K562 (cell line): ENCODE data around the gene TRDMT1. TPM values are rescaled to one million over a fixed set of nuclear protein-coding genes. Genes with fewer than 3 reads are reported as not detected.

Source experiments
- ATF7 ChIP-seq: fragments of 450-650 bp; IDR thresholded peaks from 2 replicates; pipeline ENCODE4 v1.7.1; 2014; ENCODE audit warnings: mild to moderate bottlenecking, moderate library complexity
- DIDO1 ChIP-seq: fragments of 450-650 bp; IDR thresholded peaks from 2 replicates; pipeline ENCODE4 v1.6.1; 2016; ENCODE audit warnings: low read depth, missing biosample characterization, missing genetic modification characterization
- ELF2 ChIP-seq: fragments of 250-450 bp; sonication (Bioruptor Pico); IDR thresholded peaks from 2 replicates; pipeline ENCODE4 v1.5.0; 2021; ENCODE audit warnings: mild to moderate bottlenecking
- FIP1L1 ChIP-seq: fragments of 200-400 bp; formaldehyde crosslinking; IDR thresholded peaks from 2 replicates; pipeline ENCODE4 v1.6.1; 2018; ENCODE audit warnings: mild to moderate bottlenecking, low read depth, low read length; ENCODE audit not compliant: poor library complexity, severe bottlenecking
- FOXK2 ChIP-seq, 2 experiments: fragments of 450-650 bp; IDR thresholded peaks in 1 of 2; conservative IDR thresholded peaks in 1 of 2; 2 replicates each; pipeline ENCODE4 v1.6.1; 2016; ENCODE audit warnings: low read depth in 2 of 2, mild to moderate bottlenecking in 1 of 2
- JUN ChIP-seq, 2 experiments: sonication (generic) in 1 of 2; formaldehyde crosslinking in 1 of 2; IDR thresholded peaks; 2 replicates each; pipeline versions ENCODE4 v1.6.1 to v1.8.0; 2012 to 2022; ENCODE audit warnings: borderline replicate concordance in 2 of 2, mild to moderate bottlenecking in 2 of 2, improper control_type of control experiment in 1 of 2, low read depth in 1 of 2, low read length in 1 of 2, missing genetic modification reagents in 1 of 2
- JUND ChIP-seq, 2 experiments: IDR thresholded peaks; 2 replicates in 1 of 2; 3 replicates in 1 of 2; pipeline ENCODE4 v1.6.1; 2011; ENCODE audit warnings: borderline replicate concordance in 2 of 2, low read depth in 2 of 2, low read length in 2 of 2, improper control_type of control experiment in 1 of 2, missing biosample characterization in 1 of 2, missing genetic modification characterization in 1 of 2, missing genetic modification reagents in 1 of 2
- KDM5B ChIP-seq: fragments of 200-600 bp; sonication (generic); IDR thresholded peaks from 2 replicates; pipeline ENCODE4 v1.6.1; 2012; ENCODE audit warnings: low read depth, mild to moderate bottlenecking, moderate library complexity, low read length, control low read depth, inconsistent platforms; ENCODE audit not compliant: insufficient replicate concordance
- MEIS2 ChIP-seq: fragments of 450-650 bp; IDR thresholded peaks from 2 replicates; pipeline ENCODE4 v1.6.1; 2014; ENCODE audit warnings: mild to moderate bottlenecking; ENCODE audit not compliant: partially characterized antibody
- NFXL1 ChIP-seq: fragments of 450-650 bp; formaldehyde crosslinking; IDR thresholded peaks from 2 replicates; pipeline ENCODE4 v1.4.0; 2021; ENCODE audit warnings: mild to moderate bottlenecking
- NR3C1 ChIP-seq: sonication (generic); formaldehyde crosslinking; IDR thresholded peaks from 2 replicates; pipeline ENCODE4 v1.8.1; 2022; ENCODE audit warnings: missing genetic modification reagents
- NR4A1 ChIP-seq, 2 experiments: fragments of 250-450 bp in 1 of 2; fragments of 450-650 bp in 1 of 2; sonication (Bioruptor Pico) in 1 of 2; IDR thresholded peaks; 2 replicates each; pipeline versions ENCODE4 v1.4.0 to v1.6.1; 2016 to 2020; ENCODE audit warnings: mild to moderate bottlenecking in 2 of 2, missing compliant biosample characterization in 1 of 2, missing genetic modification characterization in 1 of 2, moderate library complexity in 1 of 2
- PML ChIP-seq: IDR thresholded peaks from 2 replicates; pipeline ENCODE4 v1.6.1; 2012; ENCODE audit warnings: low read length, inconsistent platforms
- PRPF4 ChIP-seq: fragments of 200-400 bp; formaldehyde crosslinking; IDR thresholded peaks from one replicate; pipeline ENCODE4 v1.6.1; 2017; ENCODE audit warnings: low read length, low read depth, mild to moderate bottlenecking; ENCODE audit not compliant: insufficient read depth, poor library complexity, severe bottlenecking
- PTRF ChIP-seq: fragments of 450-650 bp; IDR thresholded peaks from 2 replicates; pipeline ENCODE4 v1.6.1; 2016; ENCODE audit warnings: mild to moderate bottlenecking, missing genetic modification characterization, missing compliant biosample characterization
- ZNF134 ChIP-seq: fragments of 250-450 bp; sonication (Bioruptor Pico); conservative IDR thresholded peaks from 2 replicates; pipeline ENCODE4 v1.4.0; 2020
- ZNF140 ChIP-seq: fragments of 250-450 bp; sonication (Bioruptor Pico); IDR thresholded peaks from 2 replicates; pipeline ENCODE4 v1.8.0; 2021; ENCODE audit warnings: moderate library complexity, mild to moderate bottlenecking, inconsistent platforms
- polyA plus RNA-seq, 8 experiments: library from polyadenylated mRNA; depleted of rRNA in 4 of 8; stranded (reverse) in 5 of 8; unstranded in 3 of 8; fragments of >200 nt; fragmentation: Nextera tagmentation in 2 of 8; fragmentation: Illumina TruSeq in 1 of 8; extraction: Ambion mirVana in 2 of 8; extraction: Trizol in 1 of 8; gene quantifications; 2 replicates each; pipeline versions ENCODE4 v1.2.1 to v1.2.3, GENCODE V29; 2011 to 2014; ENCODE audit warnings: inconsistent platforms in 1 of 8, missing spikeins in 1 of 8
- total RNA-seq, 7 experiments: library from RNA; depleted of rRNA in 6 of 7; stranded (reverse); fragments of >200 nt in 6 of 7; fragmentation: Illumina TruSeq in 2 of 7; extraction: Trizol in 2 of 7; gene quantifications; 2 replicates each; pipeline versions ENCODE4 v1.2.1 to v1.2.3, GENCODE V29; 2011 to 2021; ENCODE audit warnings: low replicate concordance in 1 of 7
- TF ChIP-seq, protein P1 (sequence below): fragments of 450-650 bp; IDR thresholded peaks from 2 replicates; pipeline ENCODE4 v1.6.1; 2018; ENCODE audit not compliant: partially characterized antibody
- TF ChIP-seq, protein P2 (sequence below), 2 experiments: IDR thresholded peaks in 1 of 2; conservative IDR thresholded peaks in 1 of 2; 2 replicates each; pipeline ENCODE4 v1.6.1; 2016; ENCODE audit warnings: low read depth in 2 of 2, mild to moderate bottlenecking in 1 of 2, missing compliant biosample characterization in 1 of 2, missing genetic modification characterization in 1 of 2, moderate library complexity in 1 of 2

Gene TRDMT1
- total and polyA plus RNA-seq, 9 of the 15 experiments (the other 6 are each of a cell fraction or from before 2014, with no cell fraction given): 5.4 to 12.6 (median 9.3) TPM

DNA sequence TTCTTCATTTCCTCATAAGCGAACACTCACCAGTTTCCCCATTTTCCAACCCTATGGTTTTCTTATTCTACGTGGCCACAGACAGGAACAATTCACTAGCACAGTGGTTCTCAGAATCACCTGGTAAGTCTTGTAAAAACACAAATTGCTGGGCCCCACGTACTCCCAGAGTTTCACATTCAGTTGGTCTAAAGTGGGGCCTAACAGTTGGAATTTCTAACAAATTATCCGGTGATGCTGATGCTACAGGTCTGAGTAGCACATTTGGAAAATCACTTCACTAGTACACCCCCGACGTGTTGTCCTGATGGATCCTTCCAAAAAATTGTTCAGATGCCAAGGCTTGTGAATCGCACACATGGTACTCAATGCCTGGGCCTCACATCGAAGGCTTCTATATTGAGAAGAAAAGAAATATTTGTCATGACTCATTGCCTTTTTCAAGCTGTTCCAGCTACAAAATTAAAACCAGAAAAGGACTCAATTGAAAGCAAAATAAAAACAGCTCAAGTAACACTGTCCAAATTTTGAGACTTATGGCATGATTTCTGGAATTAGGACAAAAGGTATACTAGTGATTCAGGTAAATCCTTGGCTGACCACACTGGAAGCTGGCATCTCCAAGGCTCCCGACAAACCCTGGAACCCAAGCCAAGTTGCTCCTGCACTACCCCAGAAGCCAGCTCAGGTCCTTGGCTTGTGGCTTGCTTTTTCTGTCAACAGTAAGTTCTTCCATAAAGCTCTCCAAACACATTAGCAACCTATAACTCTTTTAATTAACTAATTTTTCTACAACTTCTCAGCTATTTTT, 13.7 kb upstream of the TRDMT1 start (continued):
- TF ChIP-seq, protein P1, sequence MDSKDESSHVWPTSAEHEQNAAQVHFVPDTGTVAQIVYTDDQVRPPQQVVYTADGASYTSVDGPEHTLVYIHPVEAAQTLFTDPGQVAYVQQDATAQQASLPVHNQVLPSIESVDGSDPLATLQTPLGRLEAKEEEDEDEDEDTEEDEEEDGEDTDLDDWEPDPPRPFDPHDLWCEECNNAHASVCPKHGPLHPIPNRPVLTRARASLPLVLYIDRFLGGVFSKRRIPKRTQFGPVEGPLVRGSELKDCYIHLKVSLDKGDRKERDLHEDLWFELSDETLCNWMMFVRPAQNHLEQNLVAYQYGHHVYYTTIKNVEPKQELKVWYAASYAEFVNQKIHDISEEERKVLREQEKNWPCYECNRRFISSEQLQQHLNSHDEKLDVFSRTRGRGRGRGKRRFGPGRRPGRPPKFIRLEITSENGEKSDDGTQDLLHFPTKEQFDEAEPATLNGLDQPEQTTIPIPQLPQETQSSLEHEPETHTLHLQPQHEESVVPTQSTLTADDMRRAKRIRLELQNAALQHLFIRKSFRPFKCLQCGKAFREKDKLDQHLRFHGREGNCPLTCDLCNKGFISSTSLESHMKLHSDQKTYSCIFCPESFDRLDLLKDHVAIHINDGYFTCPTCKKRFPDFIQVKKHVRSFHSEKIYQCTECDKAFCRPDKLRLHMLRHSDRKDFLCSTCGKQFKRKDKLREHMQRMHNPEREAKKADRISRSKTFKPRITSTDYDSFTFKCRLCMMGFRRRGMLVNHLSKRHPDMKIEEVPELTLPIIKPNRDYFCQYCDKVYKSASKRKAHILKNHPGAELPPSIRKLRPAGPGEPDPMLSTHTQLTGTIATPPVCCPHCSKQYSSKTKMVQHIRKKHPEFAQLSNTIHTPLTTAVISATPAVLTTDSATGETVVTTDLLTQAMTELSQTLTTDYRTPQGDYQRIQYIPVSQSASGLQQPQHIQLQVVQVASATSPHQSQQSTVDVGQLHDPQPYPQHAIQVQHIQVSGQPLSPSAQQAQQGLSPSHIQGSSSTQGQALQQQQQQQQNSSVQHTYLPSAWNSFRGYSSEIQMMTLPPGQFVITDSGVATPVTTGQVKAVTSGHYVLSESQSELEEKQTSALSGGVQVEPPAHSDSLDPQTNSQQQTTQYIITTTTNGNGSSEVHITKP: peak; percentile 99
- TF ChIP-seq MEIS2 (no peak), FOXK2 (conservative IDR thresholded peaks at IDR 0.05 in 1 of 2, IDR thresholded peaks at IDR 0.05 in 1 of 2; ENCODE audit: low read depth in 2 of 2) (peak in 1 of 2 experiments; percentile 96; a peak in 2 of 4 replicates), PTRF (0 out of 2 replicates have a peak, but pooled peaks have one; percentile 11), KDM5B (no peak), NFXL1 (CRISPR knock-in tag) (no peak), ZNF140 (CRISPR knock-in tag) (no peak), NR4A1 (CRISPR knock-in tag; IDR thresholded peaks at IDR 0.05) (no peak), NR4A1 (tag; IDR thresholded peaks at IDR 0.05) (no peak), DIDO1 (no peak), ZNF134 (no peak), ELF2 (CRISPR knock-in tag) (no peak), PML (no peak), JUND (IDR thresholded peaks at IDR 0.05; ENCODE audit: borderline replicate concordance, low read depth, low read length) (peak; percentile 73; the same call in 1 of the 2 replicates), JUND (tag; IDR thresholded peaks at IDR 0.05; ENCODE audit: borderline replicate concordance, low read depth, low read length) (no peak), ATF7 (peak; percentile 97), JUN (IDR thresholded peaks at IDR 0.05; ENCODE audit: borderline replicate concordance, low read depth, low read length) (no peak), JUN (CRISPR knock-in tag; IDR thresholded peaks at IDR 0.05; ENCODE audit: borderline replicate concordance) (no peak), PRPF4 (no peak), FIP1L1 (no peak), NR3C1 (CRISPR knock-in tag) (no peak)
- TF ChIP-seq, protein P2, sequence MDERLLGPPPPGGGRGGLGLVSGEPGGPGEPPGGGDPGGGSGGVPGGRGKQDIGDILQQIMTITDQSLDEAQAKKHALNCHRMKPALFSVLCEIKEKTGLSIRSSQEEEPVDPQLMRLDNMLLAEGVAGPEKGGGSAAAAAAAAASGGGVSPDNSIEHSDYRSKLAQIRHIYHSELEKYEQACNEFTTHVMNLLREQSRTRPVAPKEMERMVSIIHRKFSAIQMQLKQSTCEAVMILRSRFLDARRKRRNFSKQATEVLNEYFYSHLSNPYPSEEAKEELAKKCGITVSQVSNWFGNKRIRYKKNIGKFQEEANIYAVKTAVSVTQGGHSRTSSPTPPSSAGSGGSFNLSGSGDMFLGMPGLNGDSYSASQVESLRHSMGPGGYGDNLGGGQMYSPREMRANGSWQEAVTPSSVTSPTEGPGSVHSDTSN (CRISPR knock-in tag; IDR thresholded peaks at IDR 0.05; ENCODE audit: low read depth): no peak
- TF ChIP-seq, protein P2 (tag; conservative IDR thresholded peaks at IDR 0.05; ENCODE audit: low read depth): no peak
